Gastrocnemius medialis (tissue), 4 donors: Measurements from ENCODE around the gene TCF7L2. TPM values are rescaled to one million over a fixed set of nuclear protein-coding genes. Genes with fewer than 3 reads are reported as not detected.

Experiments
- ATAC-seq, 2 donors: fragments of 150-250 bp; one replicate each; pipeline ENCODE4 v1.9.1; 2016
- DNase-seq, 2 donors: peaks; one replicate each; pipeline ENCODE4 v3.0.0-alpha.2; 2019
- H3K27ac ChIP-seq, 4 donors: fragments of 200-600 bp; sonication (generic); 1 replicate in 1 of 4; 2 replicates in 3 of 4; pipeline ENCODE4 v1.5.1; 2016 to 2018; ENCODE audit warnings: mild to moderate bottlenecking in 2 of 4, moderate library complexity in 1 of 4
- H3K27me3 ChIP-seq, 3 donors: fragments of 200-600 bp; sonication (generic) in 2 of 3; 1 replicate in 1 of 3; 2 replicates in 2 of 3; pipeline versions ENCODE4 v1.5.1 to v1.6.0; 2016 to 2019; ENCODE audit warnings: mild to moderate bottlenecking in 1 of 3, moderate library complexity in 1 of 3
- H3K36me3 ChIP-seq, 2 donors: fragments of 200-600 bp; sonication (generic) in 1 of 2; one replicate each; pipeline ENCODE4 v1.5.1; 2017 to 2018
- H3K4me1 ChIP-seq, 2 donors: fragments of 200-600 bp; sonication (generic) in 1 of 2; one replicate each; pipeline ENCODE4 v1.5.1; 2016 to 2017; ENCODE audit warnings: mild to moderate bottlenecking in 2 of 2
- H3K4me3 ChIP-seq, 4 donors: fragments of 200-600 bp; sonication (generic) in 3 of 4; 1 replicate in 1 of 4; 2 replicates in 3 of 4; pipeline ENCODE4 v1.5.1; 2016 to 2019; ENCODE audit warnings: mild to moderate bottlenecking in 2 of 4
- H3K9me3 ChIP-seq, 3 donors: fragments of 200-600 bp; sonication (generic) in 2 of 3; 1 replicate in 1 of 3; 2 replicates in 2 of 3; pipeline ENCODE4 v1.5.1; 2016 to 2019
- POLR2A ChIP-seq, 2 donors: fragments of 450-650 bp; IDR thresholded peaks; one replicate each; pipeline ENCODE4 v1.6.1; 2017; ENCODE audit warnings: antibody characterized with exemption in 2 of 2, mild to moderate bottlenecking in 2 of 2, moderate library complexity in 2 of 2
- in situ Hi-C, 4 donors: fragments of 200-750 bp; cut with MboI; loops; one replicate each; pipeline versions ENCODE4 v1.15.0 to v1.8.0; 2017; ENCODE audit warnings: low sequenced_read_pairs in 4 of 4
- intact Hi-C: fragments of 100-400 bp; cut with DNase I; formaldehyde crosslinking; loops from one replicate; pipeline ENCODE4 v1.15.1; 2023; ENCODE audit warnings: low total_unique reads
- total RNA-seq, 4 donors: library from RNA; depleted of rRNA; stranded (reverse); fragments of >200 nt; gene quantifications; one replicate each; pipeline versions ENCODE4 v1.1.0 to v1.2.3, GENCODE V29; 2016
- TF ChIP-seq, protein P1 (sequence below), 5 experiments: fragments of 450-650 bp in 3 of 5; fragments of 200-600 bp in 2 of 5; sonication (generic) in 2 of 5; IDR thresholded peaks in 4 of 5; conservative IDR thresholded peaks in 1 of 5; 1 replicate in 4 of 5; 2 replicates in 1 of 5; pipeline ENCODE4 v1.5.1; 2016 to 2019; ENCODE audit warnings: antibody characterized with exemption in 5 of 5, mild to moderate bottlenecking in 3 of 5, moderate library complexity in 3 of 5

TCF7L2 gene
- total RNA-seq, 4 donors from 2014 or later: 4.6 to 5.1 (median 5.0) TPM

DNA sequence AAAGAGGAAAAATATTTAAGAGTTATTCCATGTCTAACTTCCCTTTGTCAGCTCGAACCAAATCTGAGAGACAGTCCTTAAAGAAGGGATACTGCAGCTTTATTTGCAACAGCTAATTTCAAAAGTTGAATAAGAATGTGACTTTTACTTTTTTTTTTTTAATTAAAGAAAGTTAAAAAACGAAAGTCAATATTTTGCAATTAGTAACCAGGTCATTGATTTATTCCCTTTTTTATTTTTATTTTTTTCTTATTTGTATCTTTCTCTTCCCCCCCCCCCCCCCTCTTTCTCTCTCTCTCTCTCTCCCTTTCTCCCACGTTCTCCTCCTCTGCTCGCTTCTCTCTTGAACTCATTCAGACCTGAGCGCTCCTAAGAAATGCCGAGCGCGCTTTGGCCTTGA, 209.5 kb downstream of the TCF7L2 start:
- Histone ChIP-seq H3K27ac (no peak overlapping the region), H3K4me1 (no peaks in the 10 kb centered on the region), H3K36me3 (peaks cover 0 to 35% of the 10 kb centered on the region in 2 donors), H3K4me3 (no peak overlapping the region), H3K9me3 (no peaks in the 10 kb centered on the region), H3K27me3 (no peaks in the 10 kb centered on the region)
- DNase-seq: no peak
- intact Hi-C loops: no loop called here
- ATAC-seq: no peak
- in situ Hi-C loops: no loop called here
- TF ChIP-seq, protein P1, sequence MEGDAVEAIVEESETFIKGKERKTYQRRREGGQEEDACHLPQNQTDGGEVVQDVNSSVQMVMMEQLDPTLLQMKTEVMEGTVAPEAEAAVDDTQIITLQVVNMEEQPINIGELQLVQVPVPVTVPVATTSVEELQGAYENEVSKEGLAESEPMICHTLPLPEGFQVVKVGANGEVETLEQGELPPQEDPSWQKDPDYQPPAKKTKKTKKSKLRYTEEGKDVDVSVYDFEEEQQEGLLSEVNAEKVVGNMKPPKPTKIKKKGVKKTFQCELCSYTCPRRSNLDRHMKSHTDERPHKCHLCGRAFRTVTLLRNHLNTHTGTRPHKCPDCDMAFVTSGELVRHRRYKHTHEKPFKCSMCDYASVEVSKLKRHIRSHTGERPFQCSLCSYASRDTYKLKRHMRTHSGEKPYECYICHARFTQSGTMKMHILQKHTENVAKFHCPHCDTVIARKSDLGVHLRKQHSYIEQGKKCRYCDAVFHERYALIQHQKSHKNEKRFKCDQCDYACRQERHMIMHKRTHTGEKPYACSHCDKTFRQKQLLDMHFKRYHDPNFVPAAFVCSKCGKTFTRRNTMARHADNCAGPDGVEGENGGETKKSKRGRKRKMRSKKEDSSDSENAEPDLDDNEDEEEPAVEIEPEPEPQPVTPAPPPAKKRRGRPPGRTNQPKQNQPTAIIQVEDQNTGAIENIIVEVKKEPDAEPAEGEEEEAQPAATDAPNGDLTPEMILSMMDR (IDR thresholded peaks at IDR 0.05 in 4 of 5, conservative IDR thresholded peaks at IDR 0.05 in 1 of 5): no peak
- no peak for TF ChIP-seq POLR2A (IDR thresholded peaks at IDR 0.05)

DNA sequence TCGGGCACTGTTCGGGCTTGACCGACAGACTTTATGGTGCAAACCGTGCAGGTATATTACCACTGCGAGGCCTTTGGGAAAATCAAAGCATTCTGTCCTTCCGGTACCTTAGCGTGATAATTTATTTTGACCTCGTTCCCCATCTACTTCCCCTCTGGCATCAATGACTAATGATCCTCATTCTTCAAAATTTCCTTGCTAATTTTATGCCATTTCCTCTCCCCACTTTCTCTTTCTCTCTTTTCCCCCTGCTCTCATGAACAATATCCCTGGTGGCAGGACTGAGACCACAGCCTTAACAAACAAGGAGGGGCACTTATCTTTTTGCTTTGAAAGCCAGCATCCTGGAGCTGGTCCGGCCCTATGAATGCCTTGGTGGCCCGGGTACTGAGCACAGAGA, 210.6 kb downstream of the TCF7L2 start:
- H3K27me3 ChIP-seq: no peaks in the 10 kb centered on the region
- TF ChIP-seq, protein P1 (IDR thresholded peaks at IDR 0.05 in 4 of 5, conservative IDR thresholded peaks at IDR 0.05 in 1 of 5): no peak
- no peaks in the 10 kb centered on the region for H3K4me1 ChIP-seq
- intact Hi-C loops (no loop called here), in situ Hi-C loops (no loop called here)
- no peak overlapping the region for H3K27ac ChIP-seq
- ATAC-seq: no peak
- peaks cover 0 to 27% of the 10 kb centered on the region in 2 donors for H3K36me3 ChIP-seq
- DNase-seq: no peak
- no peak overlapping the region for H3K4me3 ChIP-seq
- H3K9me3 ChIP-seq: no peaks in the 10 kb centered on the region

DNA sequence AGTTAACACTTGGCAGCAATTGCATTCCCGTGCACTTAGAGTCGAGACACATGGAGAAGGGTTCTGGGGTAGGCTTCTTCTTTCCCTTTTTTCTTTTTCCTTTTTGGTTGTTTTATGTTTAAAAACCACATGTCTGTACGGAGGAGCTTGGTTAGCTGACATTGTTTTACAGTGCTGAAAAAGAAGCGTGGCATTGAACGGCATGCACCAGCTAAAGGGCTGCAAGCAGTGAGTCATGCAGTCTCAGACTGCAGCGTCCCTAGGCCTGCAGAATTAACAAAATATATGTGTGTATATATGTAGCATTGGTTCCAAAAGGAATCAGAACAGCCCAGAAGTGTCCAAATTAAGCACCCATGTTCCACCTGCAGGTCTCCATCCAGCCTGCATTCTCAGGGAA, 211.0 kb downstream of the TCF7L2 start:
- Histone ChIP-seq H3K4me1 (no peaks in the 10 kb centered on the region), H3K27me3 (no peaks in the 10 kb centered on the region), H3K36me3 (peaks cover 0 to 25% of the 10 kb centered on the region in 2 donors), H3K4me3 (no peak overlapping the region), H3K27ac (no peak overlapping the region), H3K9me3 (no peaks in the 10 kb centered on the region)
- intact Hi-C loops (no loop called here), in situ Hi-C loops (no loop called here)
- TF ChIP-seq, protein P1 (IDR thresholded peaks at IDR 0.05 in 4 of 5, conservative IDR thresholded peaks at IDR 0.05 in 1 of 5): no peak
- no peak for TF ChIP-seq POLR2A (IDR thresholded peaks at IDR 0.05)
- ATAC-seq: no peak
- DNase-seq: no peak

DNA sequence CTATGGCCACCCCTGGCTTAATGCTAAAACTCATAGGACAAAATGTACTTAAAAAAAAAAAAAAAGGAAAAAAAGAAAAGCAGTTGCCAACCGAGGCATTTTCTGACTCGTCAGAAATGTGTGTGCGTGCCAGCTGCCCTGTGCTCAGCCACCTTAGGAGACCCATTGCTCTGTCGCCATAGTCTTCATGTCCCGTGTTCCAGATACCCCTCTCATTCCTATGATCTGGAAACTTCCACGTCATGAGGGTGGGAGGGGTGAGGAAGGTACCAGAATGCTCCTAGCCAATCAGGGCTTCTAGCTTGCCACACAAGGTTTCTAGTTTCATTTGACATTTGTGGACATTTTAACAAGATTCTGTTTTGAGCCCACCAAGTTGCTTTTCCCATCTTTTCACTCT, 212.9 kb downstream of the TCF7L2 start:
- in situ Hi-C loops (no loop called here), intact Hi-C loops (no loop called here)
- H3K9me3 ChIP-seq: no peaks in the 10 kb centered on the region
- no peaks in the 10 kb centered on the region for H3K4me1 ChIP-seq
- TF ChIP-seq, protein P1 (IDR thresholded peaks at IDR 0.05 in 4 of 5, conservative IDR thresholded peaks at IDR 0.05 in 1 of 5): no peak
- TF ChIP-seq POLR2A (IDR thresholded peaks at IDR 0.05): no peak
- H3K36me3 ChIP-seq: peaks cover 0 to 18% of the 10 kb centered on the region in 2 donors
- no peak overlapping the region for H3K27ac ChIP-seq
- ATAC-seq (no peak), DNase-seq (no peak)
- no peaks in the 10 kb centered on the region for H3K27me3 ChIP-seq
- no peak overlapping the region for H3K4me3 ChIP-seq

DNA sequence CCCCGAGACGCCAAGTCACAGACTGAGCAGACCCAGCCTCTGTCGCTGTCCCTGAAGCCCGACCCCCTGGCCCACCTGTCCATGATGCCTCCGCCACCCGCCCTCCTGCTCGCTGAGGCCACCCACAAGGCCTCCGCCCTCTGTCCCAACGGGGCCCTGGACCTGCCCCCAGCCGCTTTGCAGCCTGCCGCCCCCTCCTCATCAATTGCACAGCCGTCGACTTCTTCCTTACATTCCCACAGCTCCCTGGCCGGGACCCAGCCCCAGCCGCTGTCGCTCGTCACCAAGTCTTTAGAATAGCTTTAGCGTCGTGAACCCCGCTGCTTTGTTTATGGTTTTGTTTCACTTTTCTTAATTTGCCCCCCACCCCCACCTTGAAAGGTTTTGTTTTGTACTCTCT, 215.6 kb downstream of the TCF7L2 start:
- Histone ChIP-seq H3K9me3 (no peaks in the 10 kb centered on the region), H3K27ac (no peak overlapping the region), H3K4me3 (no peak overlapping the region), H3K4me1 (no peaks in the 10 kb centered on the region), H3K27me3 (no peaks in the 10 kb centered on the region), H3K36me3 (peaks cover 0 to 6% of the 10 kb centered on the region in 2 donors)
- ATAC-seq: no peak
- intact Hi-C loops: no loop called here
- TF ChIP-seq, protein P1 (IDR thresholded peaks at IDR 0.05 in 4 of 5, conservative IDR thresholded peaks at IDR 0.05 in 1 of 5): no peak
- no peak for TF ChIP-seq POLR2A (IDR thresholded peaks at IDR 0.05)
- in situ Hi-C loops: no loop called here
- DNase-seq: no peak
